Activated CD8-positive, alpha-beta T cell treated with anti-CD3 and anti-CD28 coated beads for 36 hours (primary cell): ENCODE measurements around the gene ACER3. TPM values are rescaled to one million over a fixed set of nuclear protein-coding genes. Genes with fewer than 3 reads are reported as not detected.

Experiments used
- ATAC-seq: fragments of 200-7000 bp; cut with Tn5 transposase; one replicate; pipeline ENCODE4 v1.10.0; 2021; ENCODE audit warnings: mild to moderate bottlenecking, moderate library complexity
- CTCF ChIA-PET: fragments of 350-600 bp; sonication (Branson Sonifier 250); formaldehyde crosslinking; loops from one replicate; lab custom pipeline; 2021; ENCODE audit warnings: antibody characterized with exemption; lab: Charles Lee
- POLR2A ChIA-PET: fragments of 350-600 bp; sonication (Branson Sonifier 250); formaldehyde crosslinking; loops from one replicate; lab custom pipeline; 2021; ENCODE audit warnings: antibody characterized with exemption; lab: Charles Lee
- DNase-seq: peaks from one replicate; pipeline ENCODE4 v3.0.0-alpha.2; 2020
- H3K27ac Mint-ChIP-seq: one replicate; pipeline ENCODE4 v1.8.0; 2021; ENCODE audit warnings: mild to moderate bottlenecking, mixed read lengths
- H3K27me3 Mint-ChIP-seq: one replicate; pipeline ENCODE4 v1.8.0; 2021; ENCODE audit warnings: mixed read lengths
- H3K36me3 Mint-ChIP-seq: one replicate; pipeline ENCODE4 v1.8.0; 2021; ENCODE audit warnings: low read depth, mixed read lengths
- H3K4me1 Mint-ChIP-seq: one replicate; pipeline ENCODE4 v1.8.0; 2021; ENCODE audit warnings: low read depth, mixed read lengths
- H3K4me3 Mint-ChIP-seq: one replicate; pipeline ENCODE4 v1.8.0; 2021; ENCODE audit warnings: mild to moderate bottlenecking, moderate library complexity, mixed read lengths
- H3K9me3 Mint-ChIP-seq: one replicate; pipeline ENCODE4 v1.8.0; 2021; ENCODE audit warnings: mixed read lengths
- intact Hi-C: fragments of 100-400 bp; cut with micrococcal nuclease; formaldehyde crosslinking; loops from one replicate; pipeline ENCODE4 v1.10.0; 2022
- total RNA-seq, 2 experiments: library from RNA; stranded (reverse); gene quantifications; one replicate each; pipeline ENCODE4 v1.2.3, GENCODE V29; 2021
- TF ChIP-seq, protein P1 (sequence below): fragments of 200-600 bp; IDR thresholded peaks from one replicate; pipeline ENCODE4 v1.8.0; 2022; ENCODE audit warnings: antibody characterized with exemption, mild to moderate bottlenecking

ACER3 gene
- total RNA-seq, 2 experiments from 2014 or later: 10.0 to 10.2 TPM

- Mint-ChIP-seq H3K27me3 (peaks cover 38% of the 10 kb centered on the region), H3K9me3 (no peaks in the 10 kb centered on the region), H3K4me3 (no peak overlapping the region), H3K27ac (no peak overlapping the region), H3K4me1 (peaks cover 8% of the 10 kb centered on the region), H3K36me3 (no peaks in the 10 kb centered on the region)
- POLR2A ChIA-PET: interaction anchor here (0.7 kb wide), 1 partner anchor 68 kb away, joined by 3 read pairs; no protein-coding TSS in a partner anchor
- DNase-seq (no peak), ATAC-seq (no peak)
- intact Hi-C loops: no loop called here
- CTCF ChIA-PET: interaction anchor here (1.2 to 3.8 kb wide), 4 partner anchors 9 to 227 kb away, joined by 3 to 15 read pairs (median 8); no protein-coding TSS in a partner anchor
- TF ChIP-seq, protein P1, sequence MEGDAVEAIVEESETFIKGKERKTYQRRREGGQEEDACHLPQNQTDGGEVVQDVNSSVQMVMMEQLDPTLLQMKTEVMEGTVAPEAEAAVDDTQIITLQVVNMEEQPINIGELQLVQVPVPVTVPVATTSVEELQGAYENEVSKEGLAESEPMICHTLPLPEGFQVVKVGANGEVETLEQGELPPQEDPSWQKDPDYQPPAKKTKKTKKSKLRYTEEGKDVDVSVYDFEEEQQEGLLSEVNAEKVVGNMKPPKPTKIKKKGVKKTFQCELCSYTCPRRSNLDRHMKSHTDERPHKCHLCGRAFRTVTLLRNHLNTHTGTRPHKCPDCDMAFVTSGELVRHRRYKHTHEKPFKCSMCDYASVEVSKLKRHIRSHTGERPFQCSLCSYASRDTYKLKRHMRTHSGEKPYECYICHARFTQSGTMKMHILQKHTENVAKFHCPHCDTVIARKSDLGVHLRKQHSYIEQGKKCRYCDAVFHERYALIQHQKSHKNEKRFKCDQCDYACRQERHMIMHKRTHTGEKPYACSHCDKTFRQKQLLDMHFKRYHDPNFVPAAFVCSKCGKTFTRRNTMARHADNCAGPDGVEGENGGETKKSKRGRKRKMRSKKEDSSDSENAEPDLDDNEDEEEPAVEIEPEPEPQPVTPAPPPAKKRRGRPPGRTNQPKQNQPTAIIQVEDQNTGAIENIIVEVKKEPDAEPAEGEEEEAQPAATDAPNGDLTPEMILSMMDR: no peak
Observed at GRCh38 chr11:77036398-77036797, 175.7 kb downstream of the ACER3 start.

DNA sequence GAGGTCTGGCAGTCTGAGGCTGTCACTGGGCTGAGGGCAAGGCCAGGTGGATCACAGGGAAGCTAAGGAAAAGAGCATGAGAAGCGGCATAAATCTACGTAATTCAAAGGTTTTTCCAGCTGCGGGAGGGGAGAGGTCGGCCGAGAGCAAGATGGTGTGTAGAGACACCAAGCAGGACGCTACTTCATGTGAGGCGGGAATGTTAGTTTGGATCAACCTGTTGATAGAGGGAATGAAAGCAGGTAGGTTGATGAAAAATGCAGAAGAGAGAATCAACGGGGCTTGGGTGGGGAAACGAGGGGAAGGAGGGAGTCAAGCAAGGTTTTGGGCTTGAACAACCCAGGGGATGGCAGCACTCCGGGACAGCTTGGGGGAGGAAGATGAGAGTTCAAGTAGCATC, 176.3 kb downstream of the ACER3 start:
- TF ChIP-seq, protein P1: no peak
- intact Hi-C loops: no loop called here
- Mint-ChIP-seq H3K27ac (no peak overlapping the region), H3K27me3 (peaks cover 36% of the 10 kb centered on the region), H3K4me3 (no peak overlapping the region), H3K9me3 (no peaks in the 10 kb centered on the region), H3K4me1 (peaks cover 8% of the 10 kb centered on the region), H3K36me3 (no peaks in the 10 kb centered on the region)
- ATAC-seq: no peak
- POLR2A ChIA-PET: no interaction called here
- CTCF ChIA-PET: interaction anchor here (1.1 to 3.8 kb wide), 5 partner anchors 8 to 227 kb away, joined by 3 to 15 read pairs (median 6); no protein-coding TSS in a partner anchor
- no peak for DNase-seq

DNA sequence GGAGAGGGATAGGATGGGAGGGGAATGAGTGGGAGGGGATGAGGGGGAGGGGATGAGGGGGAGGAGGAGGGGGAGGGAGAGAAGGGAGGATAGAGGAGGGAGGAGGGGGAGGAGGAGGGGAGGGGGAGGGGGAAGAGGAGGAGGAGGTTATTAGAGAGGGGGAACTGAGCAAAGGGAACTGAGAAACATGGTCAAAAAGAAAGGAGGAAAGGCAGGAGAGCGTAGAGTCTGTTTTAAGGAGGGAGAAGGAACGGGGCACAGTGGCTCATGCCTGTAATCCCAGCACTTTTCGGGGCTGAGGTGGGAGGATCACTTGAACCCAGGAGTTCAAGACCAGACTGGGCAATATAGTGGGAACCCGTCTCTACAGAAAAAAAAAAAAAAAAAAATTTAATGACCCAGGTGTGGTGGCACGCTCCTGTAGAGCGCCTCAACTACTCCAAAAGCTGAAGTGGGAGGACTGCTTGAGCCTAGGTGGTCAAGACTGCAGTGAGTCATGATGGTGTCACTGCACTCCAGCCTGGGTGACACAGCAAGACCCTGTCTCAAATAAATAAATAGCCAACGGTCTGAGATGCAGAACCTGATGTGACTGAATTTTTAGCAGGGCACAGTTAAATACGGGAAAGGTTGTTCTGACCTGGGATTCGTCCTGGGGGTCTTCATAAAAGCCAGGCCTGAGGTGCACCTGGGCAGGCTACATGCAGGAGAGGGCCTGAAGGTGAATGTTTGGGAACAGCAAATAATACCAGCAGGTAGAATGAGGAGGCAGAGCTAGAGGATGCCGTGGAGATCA, 177.5 kb downstream of the ACER3 start:
- Mint-ChIP-seq H3K27me3 (peaks cover 42% of the 10 kb centered on the region), H3K27ac (no peak overlapping the region), H3K4me3 (no peak overlapping the region), H3K36me3 (no peaks in the 10 kb centered on the region), H3K9me3 (no peaks in the 10 kb centered on the region), H3K4me1 (peaks cover 8% of the 10 kb centered on the region)
- DNase-seq: no peak
- TF ChIP-seq, protein P1: no peak
- ChIA-PET POLR2A (no interaction called here), CTCF (interaction anchor here (1.1 to 3.8 kb wide), 2 partner anchors 7 to 89 kb away, joined by 3 to 15 read pairs; no protein-coding TSS in a partner anchor)
- intact Hi-C loops: no loop called here
- ATAC-seq: no peak

DNA sequence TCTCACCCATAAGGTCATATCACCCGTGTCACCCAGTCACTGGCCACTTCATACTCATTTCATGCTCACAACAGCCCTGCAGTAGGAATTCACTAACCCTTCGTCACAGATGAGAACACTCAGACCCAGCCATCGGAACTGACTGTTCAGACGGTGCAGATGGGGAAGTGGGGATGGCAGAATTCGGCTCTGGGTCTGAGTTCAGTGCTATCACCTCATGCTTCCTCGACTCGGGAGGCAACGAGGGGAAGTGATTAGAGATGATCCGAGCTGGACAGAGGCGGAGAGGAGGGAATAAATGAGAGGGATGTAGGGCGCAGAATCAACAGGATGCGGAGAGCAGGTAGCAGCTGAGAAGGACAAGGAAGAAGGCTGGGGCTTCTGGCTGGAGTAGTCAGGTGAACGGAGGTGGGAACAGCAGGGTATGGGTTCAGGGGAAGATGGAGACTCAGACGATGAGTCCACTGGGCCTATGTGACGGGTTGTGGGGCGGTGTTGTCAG, 178.2 kb downstream of the ACER3 start:
- H3K27me3 Mint-ChIP-seq: peaks cover 43% of the 10 kb centered on the region
- intact Hi-C loops: no loop called here
- no peak overlapping the region for H3K4me3 Mint-ChIP-seq
- CTCF ChIA-PET: interaction anchor here (0.9 to 2.1 kb wide), 8 partner anchors 9 to 304 kb away, joined by 3 to 16 read pairs (median 5); no protein-coding TSS in a partner anchor
- no peak overlapping the region for H3K27ac Mint-ChIP-seq
- TF ChIP-seq, protein P1: no peak
- ATAC-seq (no peak), DNase-seq (no peak)
- H3K4me1 Mint-ChIP-seq: peaks cover 8% of the 10 kb centered on the region
- H3K36me3 Mint-ChIP-seq: no peaks in the 10 kb centered on the region
- no peaks in the 10 kb centered on the region for H3K9me3 Mint-ChIP-seq
- POLR2A ChIA-PET: interaction anchor here (1.3 kb wide), 1 partner anchor 13 kb away, joined by 5 read pairs; no protein-coding TSS in a partner anchor
